Mesodermal cell (in vitro differentiated cells): Measurements from ENCODE around the gene ARHGAP26.

ENCODE experiments used
- H3K27ac ChIP-seq: 2 replicates; pipeline ENCODE4 v1.7.0; 2013; ENCODE audit warnings: mild to moderate bottlenecking, low read depth, low read length, moderate library complexity; ENCODE audit not compliant: severe bottlenecking
- H3K36me3 ChIP-seq: 2 replicates; pipeline ENCODE4 v1.7.1; 2013; ENCODE audit warnings: mild to moderate bottlenecking, low read length, moderate library complexity; ENCODE audit not compliant: control insufficient read depth, insufficient read depth
- H3K4me1 ChIP-seq: one replicate; pipeline ENCODE4 v1.7.1; 2013; ENCODE audit warnings: mild to moderate bottlenecking, low read length; ENCODE audit not compliant: insufficient read depth, control insufficient read depth, poor library complexity, severe bottlenecking
- H3K4me3 ChIP-seq: 2 replicates; pipeline ENCODE4 v1.7.0; 2013; ENCODE audit warnings: low read length, control low read depth, mild to moderate bottlenecking; ENCODE audit not compliant: insufficient read depth, poor library complexity, severe bottlenecking; ENCODE audit errors: extremely low read depth
- H3K9me3 ChIP-seq: 2 replicates; pipeline ENCODE4 v1.7.1; 2013; ENCODE audit warnings: mild to moderate bottlenecking, low read length, moderate library complexity; ENCODE audit not compliant: control insufficient read depth
- WGBS, 2 experiments: methylation state at CpG; one replicate each; pipeline ENCODE4 v1.1.5; 2013; ENCODE audit warnings: missing lambda C conversion rate in 2 of 2; ENCODE audit not compliant: insufficient coverage in 2 of 2; 5-methylcytosine and 5-hydroxymethylcytosine counted together

The ARHGAP26 gene

DNA sequence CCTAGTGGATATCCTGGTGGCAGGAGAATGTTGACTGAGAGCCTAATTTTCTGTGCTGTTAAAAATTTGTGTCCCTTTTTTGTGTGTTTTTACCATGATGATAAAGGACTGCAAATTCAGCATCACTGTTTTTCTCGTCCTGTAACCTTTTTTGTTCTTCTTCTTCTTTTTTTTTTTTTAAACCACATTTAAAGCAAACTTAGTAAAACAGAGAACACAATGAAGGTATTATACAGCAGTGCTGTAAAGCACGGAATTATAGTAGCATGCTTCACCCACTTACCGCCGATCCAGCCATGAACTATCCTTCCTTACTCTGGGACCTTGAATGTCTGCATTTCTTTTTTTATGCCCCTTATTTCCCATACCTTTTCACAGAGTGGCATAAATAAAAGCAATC lies 280.0 kb downstream of the ARHGAP26 start:
- WGBS, 2 experiments = 89% methylated on average over 3 of the region's 4 CpGs; no CpG with 5 or more reads in 1 of the 2 experiments
- Histone ChIP-seq H3K9me3 (no peaks in the 10 kb centered on the region), H3K27ac (no peak overlapping the region), H3K4me1 (no peaks in the 10 kb centered on the region), H3K4me3 (no peak overlapping the region), H3K36me3 (no peaks in the 10 kb centered on the region)

- H3K4me3 ChIP-seq = no peak overlapping the region
- H3K9me3 ChIP-seq = no peaks in the 10 kb centered on the region
- H3K4me1 ChIP-seq = peaks cover 5% of the 10 kb centered on the region
- H3K36me3 ChIP-seq = no peaks in the 10 kb centered on the region
- no peak overlapping the region for H3K27ac ChIP-seq
- 79 to 95% methylated on average over 4 to 5 of the region's 7 CpGs for WGBS, 2 experiments
Observed at GRCh38 chr5:143051244-143052058, 281.3 kb downstream of the ARHGAP26 start.

- no peaks in the 10 kb centered on the region for H3K36me3 ChIP-seq
- 84 to 100% methylated on average over 1 to 3 of the region's 3 CpGs for WGBS, 2 experiments
- H3K4me3 ChIP-seq = no peak overlapping the region
- H3K9me3 ChIP-seq = no peaks in the 10 kb centered on the region
- H3K27ac ChIP-seq = no peak overlapping the region
- peaks cover 5% of the 10 kb centered on the region for H3K4me1 ChIP-seq
Observed at GRCh38 chr5:143052967-143053682, 282.9 kb downstream of the ARHGAP26 start.

- Histone ChIP-seq H3K4me3 (no peak overlapping the region), H3K36me3 (no peaks in the 10 kb centered on the region), H3K4me1 (peaks cover 5% of the 10 kb centered on the region), H3K27ac (no peak overlapping the region), H3K9me3 (no peaks in the 10 kb centered on the region)
- 100% methylated on average over 4 to 5 of the region's 8 CpGs for WGBS, 2 experiments
Observed at GRCh38 chr5:143053780-143054179, 283.6 kb downstream of the ARHGAP26 start.

DNA sequence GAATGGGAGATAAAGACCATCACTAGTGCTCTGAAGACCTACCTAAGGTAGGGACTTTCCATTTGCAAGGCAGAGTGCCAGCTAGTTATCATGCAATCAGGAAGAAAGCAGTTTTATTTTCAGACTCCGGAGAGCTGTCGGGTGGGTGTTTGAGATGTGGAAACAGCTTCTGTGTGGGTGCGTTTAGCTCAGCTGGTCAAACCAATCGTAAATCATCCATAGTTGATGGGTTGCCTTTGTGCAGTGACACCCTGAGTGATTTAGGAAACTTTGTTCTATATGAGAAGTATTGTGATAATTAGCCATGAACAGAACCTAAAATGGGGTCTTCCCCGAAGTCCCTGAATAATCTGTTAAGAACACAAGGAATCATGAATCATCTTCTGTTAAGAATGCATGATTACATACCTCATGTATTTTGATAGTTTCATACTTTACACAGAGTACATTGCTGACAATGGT lies 284.3 kb downstream of the ARHGAP26 start:
- Histone ChIP-seq H3K9me3 (no peaks in the 10 kb centered on the region), H3K36me3 (no peaks in the 10 kb centered on the region), H3K4me1 (peaks cover 5% of the 10 kb centered on the region), H3K4me3 (no peak overlapping the region), H3K27ac (no peak overlapping the region)
- 85 to 92% methylated on average over 4 of the region's 5 CpGs for WGBS, 2 experiments

- Histone ChIP-seq H3K27ac (peak overlapping the region; percentile 8), H3K4me3 (no peak overlapping the region), H3K9me3 (no peaks in the 10 kb centered on the region), H3K36me3 (no peaks in the 10 kb centered on the region), H3K4me1 (peaks cover 5% of the 10 kb centered on the region)
- 96% methylated on average over 4 of the region's 5 CpGs; no CpG with 5 or more reads in 1 of the 2 experiments for WGBS, 2 experiments
Observed at GRCh38 chr5:143055596-143056338, 285.6 kb downstream of the ARHGAP26 start.

DNA sequence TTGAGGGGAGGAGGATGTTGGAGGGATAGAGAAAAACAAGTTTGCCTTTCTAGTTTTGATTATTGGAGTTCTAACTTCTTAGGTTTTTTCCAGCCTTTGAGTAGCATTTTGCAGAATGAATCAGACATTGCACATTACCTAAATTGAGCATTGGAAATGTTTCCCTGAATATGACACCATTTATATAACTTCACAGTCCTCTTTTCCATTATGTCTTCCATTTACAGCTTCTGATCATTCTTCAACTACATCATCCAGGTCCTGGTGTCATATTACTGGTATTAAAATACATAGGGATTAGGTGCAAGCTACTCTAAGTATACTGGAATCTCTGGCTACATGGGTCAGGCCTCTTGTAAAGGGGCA lies 286.1 kb downstream of the ARHGAP26 start:
- H3K27ac ChIP-seq = no peak overlapping the region
- peaks cover 8% of the 10 kb centered on the region for H3K4me1 ChIP-seq
- no peaks in the 10 kb centered on the region for H3K36me3 ChIP-seq
- no peak overlapping the region for H3K4me3 ChIP-seq
- no peaks in the 10 kb centered on the region for H3K9me3 ChIP-seq

DNA sequence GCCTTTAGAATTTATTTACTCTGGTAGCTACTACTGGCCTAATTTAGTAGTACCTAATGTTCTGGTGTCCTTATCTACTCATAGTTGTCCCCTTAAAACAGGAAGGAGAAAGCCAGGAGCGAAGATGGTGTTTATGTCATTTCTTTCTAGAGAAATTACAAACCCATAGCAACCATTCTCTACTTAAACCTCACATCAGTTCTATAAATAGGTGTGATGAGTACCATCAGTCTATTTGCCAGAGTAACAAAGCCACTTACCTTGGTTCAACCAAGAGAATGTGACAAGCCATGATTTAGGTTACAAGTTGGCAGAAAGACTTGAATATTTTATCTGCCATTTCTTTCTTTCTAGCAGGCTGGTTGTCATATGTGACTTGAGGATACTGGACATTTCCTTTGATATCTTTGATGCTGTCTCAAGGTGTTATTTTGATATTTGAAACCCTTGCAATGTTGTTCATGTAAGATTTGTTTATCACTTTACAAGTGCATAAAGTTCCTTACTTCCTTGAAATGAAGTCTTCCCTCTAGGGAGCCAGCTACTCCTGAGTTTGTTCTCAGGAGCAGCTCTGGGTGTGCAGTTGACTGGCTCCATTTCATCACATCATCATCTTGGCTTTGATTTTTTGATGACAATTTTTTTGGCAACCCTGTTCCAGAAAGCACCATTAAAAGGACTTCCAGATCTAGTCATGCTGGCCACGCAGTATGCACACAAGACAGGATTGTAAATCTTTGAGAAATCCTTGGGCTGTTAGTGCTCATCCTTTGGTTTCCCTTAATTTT lies 286.8 kb downstream of the ARHGAP26 start:
- Histone ChIP-seq H3K27ac (no peak overlapping the region), H3K36me3 (no peaks in the 10 kb centered on the region), H3K4me1 (peaks cover 13% of the 10 kb centered on the region), H3K4me3 (no peak overlapping the region), H3K9me3 (no peaks in the 10 kb centered on the region)
- 100% methylated on average over 1 of the region's 2 CpGs for WGBS, 2 experiments

DNA sequence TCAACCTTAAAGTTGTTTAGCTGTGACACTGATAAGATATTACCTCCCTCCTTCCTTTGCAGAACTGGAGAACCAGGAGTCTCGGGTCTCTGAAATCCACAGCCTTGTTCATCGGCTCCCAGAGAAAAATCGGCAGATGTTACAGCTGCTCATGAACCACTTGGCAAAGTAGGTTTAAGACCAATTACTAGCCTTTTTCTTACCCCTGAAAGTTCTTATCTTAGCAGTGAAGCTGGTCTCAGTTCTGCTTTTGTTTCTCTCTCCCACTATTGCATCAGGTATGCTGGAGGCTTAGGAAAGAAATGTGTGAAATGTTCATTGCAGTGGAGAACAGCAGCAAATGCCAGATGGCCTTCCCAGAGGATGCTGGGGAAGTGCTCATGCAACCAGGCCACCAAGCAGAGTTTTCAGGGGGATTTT lies 287.4 kb downstream of the ARHGAP26 start:
- Histone ChIP-seq H3K9me3 (no peaks in the 10 kb centered on the region), H3K36me3 (no peaks in the 10 kb centered on the region), H3K27ac (no peak overlapping the region), H3K4me1 (peaks cover 13% of the 10 kb centered on the region), H3K4me3 (no peak overlapping the region)
- 83 to 96% methylated on average over 3 of the region's 3 CpGs for WGBS, 2 experiments

GRCh38 chr5:143059355-143059754 lies 289.2 kb downstream of the ARHGAP26 start:
- no peak overlapping the region for H3K27ac ChIP-seq

More at GRCh38 chr5:143059355-143059754, 289.2 kb downstream of the ARHGAP26 start:
- no CpG with 5 or more reads among the region's 1 CpG for WGBS, 2 experiments
- Histone ChIP-seq H3K4me1 (peaks cover 27% of the 10 kb centered on the region), H3K4me3 (no peak overlapping the region), H3K9me3 (no peaks in the 10 kb centered on the region), H3K36me3 (no peaks in the 10 kb centered on the region)
